Central memory CD4-positive, alpha-beta T cell (primary cell): Measurements from ENCODE around the gene C11orf86.
"Not testable (repeated sequence)": the region's sequence is repeated elsewhere in the genome, so short reads cannot be mapped to it uniquely, and the experiment has no call there.

Source experiments
- DNase-seq: peaks from one replicate; pipeline ENCODE4 v3.0.0; 2022

The C11orf86 gene

DNA sequence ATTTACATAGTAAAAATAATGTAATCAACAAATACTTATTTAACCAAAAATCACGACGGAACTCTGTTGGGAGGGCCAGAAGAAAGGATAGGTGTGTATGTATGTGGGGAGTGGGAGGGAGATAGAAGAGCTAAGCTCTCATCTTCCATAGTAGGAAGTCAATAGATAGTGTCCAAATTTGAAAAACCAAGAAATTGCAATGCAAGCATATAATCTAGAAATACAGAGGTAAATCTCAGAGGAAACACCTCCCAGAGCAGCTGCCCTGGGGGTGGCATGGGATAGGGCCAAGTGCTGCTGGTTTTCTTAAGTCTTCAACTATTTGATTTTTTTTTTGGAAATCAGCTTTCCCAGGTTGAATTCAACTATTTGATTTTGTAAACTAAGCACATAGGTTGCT, 16.9 kb downstream of the C11orf86 start:
- no peak for DNase-seq

DNA sequence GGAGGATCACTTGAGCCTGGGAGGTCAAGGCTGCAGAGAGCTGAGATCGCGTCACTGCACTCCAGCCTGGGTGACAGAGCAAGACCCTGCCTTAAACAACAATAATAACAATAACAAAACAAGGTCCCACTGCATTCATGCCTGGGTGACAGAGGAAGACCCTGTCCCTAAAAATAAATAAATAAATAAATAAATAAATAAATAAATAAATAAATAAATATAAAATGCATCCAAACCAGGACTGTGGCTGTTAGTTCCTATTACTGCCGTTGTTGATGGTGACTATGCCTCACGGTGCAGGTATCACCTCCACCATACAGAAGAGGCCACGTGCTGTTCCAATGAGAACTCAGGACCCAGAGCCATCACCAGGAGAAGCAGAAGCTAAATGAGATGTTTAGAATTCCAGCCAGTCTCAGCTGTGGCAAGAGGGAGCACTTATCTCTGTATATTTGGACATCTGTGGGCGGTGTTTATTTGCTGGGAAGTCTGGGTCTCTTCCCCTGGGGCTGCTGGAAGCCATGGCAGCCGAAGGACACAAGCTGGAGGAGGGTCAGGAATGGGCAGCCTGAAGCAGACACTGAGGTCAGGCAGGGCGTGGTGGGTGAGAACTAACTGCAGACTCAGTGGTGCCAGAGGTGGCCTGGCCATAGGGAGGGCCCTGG, 21.6 kb downstream of the C11orf86 start:
- DNase-seq, result no peak

DNA sequence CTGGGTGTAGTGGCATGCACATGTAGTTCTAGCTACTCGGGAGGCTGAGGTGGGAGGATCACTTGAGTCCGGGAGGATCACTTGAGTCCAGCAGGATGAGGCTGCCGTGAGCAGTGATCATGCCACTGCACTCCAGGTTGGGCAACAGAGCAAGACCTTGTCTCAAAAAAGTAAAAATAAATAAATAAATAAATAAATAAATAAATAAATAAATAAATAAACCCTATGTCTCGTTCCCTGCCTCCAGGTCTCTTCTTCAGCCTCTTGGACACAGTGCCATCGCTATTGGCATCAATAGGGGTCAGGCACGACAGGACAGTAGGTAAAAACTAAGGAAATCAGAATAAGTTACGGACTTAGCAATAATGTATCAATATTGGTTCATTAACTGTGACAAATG, 24.5 kb downstream of the C11orf86 start:
- DNase-seq, result no peak

DNA sequence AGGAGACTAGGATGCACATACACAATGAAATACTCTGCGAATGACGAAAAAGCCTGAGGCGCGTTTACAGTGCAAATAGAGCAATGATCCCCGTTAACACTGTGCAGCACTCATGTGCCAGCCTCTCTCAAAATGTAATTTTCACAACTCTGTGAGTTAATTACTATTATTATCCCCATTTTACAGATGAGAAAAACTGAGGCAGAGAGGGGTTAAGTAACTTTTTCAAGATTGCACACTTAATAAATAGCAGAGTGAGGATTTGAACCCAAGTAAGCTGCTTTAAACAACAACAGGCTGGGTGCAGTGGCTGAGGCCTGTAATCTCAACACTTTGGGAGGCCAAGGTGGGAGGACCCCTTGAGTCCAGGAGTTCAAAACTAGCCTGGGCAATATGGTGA, 26.2 kb downstream of the C11orf86 start:
- DNase-seq, result no peak

DNA sequence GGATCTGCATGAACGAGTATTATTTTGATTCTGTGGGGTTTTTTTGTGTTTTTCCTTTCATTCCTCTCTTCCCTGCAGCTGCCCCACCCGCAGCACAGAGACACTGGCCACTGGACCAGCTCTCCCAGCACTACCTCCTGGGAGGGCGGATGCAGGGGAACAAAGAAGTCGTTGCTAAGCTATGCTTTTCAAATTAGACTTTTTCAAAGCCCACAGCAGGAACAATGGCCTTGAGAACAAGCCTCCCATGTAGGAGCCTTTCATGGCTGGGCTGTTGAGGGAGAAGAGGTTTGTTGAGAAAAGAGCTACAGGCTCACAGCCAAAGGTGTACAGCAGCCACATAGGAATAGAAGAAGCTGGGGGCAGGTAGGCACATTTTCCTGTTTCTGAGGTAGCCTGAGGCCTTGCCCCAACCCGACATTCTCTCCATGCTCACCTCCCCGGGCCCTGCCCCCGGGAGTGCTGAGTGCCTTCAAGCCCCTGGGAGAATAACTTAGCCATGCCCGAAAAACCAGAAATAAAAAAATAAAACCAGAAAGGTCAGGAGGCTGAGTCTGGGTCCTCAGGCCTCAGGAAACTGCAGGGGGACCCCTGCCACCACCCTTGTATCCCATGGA, 27.3 kb downstream of the C11orf86 start:
- DNase-seq, result no peak

DNA sequence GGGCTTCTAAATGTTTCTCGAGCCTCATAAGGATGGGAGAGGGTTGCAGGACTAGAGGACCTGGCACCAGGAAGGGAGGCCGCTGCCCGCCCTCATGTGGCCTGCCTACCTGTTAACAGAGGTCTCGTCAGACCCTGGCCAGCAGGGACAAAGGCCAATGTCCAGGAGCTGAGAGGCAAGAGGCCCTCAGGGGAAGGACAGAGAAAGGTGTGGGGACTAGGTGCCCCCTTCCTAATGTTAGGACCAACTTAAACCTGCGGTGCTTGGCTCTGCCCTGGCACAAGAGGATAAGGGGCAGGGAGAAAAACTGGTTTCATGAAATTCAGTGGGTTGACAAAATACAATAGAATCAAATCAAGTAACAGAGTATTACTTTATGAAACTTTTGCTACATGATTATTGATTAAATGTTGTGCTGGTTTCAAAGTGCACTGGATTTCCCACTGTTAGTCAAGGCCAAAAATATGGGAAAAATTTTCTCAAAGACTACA, 27.9 kb downstream of the C11orf86 start:
- DNase-seq, result no peak

DNA sequence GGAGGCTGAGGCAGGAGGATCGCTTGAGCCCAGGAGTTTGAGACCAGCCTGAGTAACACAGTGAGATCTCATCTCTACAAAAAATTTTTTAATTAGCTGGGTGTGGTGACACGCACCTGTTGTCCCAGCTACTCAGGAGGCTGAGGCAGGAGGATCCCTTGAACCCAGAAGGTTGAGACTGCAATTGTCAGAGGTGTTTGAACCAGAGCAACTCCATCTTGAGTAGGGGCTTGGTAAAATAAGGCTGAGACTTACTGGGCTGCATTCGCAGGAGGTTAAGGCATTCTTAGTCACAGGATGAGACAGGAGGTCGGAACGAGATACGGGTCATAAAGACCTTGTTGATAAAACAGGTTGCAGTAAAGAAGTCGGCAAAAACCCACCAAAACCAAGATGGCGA, 30.1 kb downstream of the C11orf86 start:
- DNase-seq, result not testable (repeated sequence)

DNA sequence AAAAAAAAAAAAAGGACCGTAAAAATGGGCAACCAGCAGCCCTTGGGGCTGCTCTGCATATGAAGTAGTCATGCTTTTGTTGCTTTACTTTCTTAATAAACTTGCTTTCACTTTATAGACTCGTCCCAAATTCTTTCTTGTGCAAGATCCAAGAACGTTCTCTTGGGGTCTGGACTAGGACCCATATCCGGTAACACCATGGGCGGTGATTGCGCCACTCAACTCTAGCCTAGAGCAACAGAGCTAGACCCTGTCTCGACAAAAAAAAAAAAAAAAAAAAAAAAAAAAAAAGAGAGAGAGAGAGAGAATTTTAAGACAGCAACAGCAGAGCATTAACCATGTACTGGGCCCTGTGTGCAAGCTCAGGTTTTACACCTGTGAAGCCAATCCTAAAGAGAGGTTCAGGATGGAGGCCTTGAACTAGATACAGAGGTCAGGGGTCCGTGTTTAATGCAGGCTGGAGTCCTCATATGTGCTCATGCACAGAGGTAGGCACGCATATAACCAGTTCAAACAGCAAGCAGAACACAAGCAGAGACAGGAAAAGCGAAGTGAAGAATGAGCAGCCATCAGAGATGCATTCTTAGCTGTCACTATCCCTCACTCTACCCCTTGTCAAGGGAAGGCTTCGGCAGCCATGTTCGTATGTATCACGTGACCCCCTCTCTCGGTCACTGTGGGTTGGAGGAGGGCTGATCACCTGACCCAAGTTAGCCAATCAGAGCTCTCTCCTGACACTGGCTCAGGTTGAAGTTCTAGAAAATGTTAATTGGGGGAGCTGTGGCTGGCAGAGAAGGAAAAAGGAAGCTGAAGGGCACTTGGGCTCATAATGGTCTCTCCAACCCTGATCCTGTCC, 31.2 kb downstream of the C11orf86 start:
- peak; percentile 10 for DNase-seq

DNA sequence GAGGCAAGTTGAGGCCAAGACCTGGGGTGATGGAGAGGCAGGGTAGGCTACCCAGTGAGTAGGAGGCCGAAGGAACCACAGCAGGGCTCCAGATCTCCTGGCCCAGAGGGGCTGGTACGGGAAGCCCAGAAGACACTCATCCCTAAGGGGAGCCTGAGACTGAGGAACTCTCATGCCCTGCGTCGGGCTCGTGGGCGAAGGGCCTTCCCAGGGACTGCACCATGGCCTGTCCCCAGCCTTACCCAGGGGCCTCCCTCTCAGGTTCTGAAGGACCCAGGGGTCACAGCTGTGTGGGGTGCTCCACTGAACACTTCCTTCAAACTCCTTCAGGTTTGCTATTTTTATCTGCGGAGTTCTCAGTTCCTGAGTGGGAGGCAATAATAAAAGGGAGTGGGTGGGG, 32.0 kb downstream of the C11orf86 start:
- DNase-seq, result no peak

DNA sequence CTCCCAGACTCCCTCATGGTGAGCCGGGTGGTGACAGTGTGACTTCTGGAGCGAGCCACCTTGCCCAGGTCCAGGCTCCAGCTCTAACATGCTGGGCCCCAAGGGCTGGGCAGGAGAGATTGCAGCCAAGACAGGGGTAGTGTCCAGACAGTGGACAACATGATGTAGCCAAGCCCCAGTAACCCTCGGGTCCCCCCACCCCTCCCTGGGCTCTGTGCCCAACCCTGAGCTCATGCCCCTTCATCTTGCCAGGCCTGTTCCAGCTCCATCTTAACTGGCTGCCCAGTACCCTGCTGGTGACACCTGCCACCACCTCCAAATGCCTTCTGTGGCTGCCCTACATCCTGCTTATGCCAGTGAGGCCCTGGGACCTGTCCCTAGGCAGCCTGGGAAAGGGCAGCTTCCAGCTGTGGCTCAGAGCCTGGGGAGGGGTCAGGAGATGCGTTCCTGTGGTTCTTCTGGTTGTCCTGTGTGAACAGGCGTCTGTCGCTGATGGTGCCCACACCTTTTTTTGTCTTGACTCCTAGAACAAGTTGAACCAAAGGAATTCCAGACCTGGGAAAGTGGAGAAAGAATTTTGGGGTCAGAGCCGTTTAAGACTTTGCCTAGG, 35.3 kb downstream of the C11orf86 start:
- DNase-seq, result no peak

DNA sequence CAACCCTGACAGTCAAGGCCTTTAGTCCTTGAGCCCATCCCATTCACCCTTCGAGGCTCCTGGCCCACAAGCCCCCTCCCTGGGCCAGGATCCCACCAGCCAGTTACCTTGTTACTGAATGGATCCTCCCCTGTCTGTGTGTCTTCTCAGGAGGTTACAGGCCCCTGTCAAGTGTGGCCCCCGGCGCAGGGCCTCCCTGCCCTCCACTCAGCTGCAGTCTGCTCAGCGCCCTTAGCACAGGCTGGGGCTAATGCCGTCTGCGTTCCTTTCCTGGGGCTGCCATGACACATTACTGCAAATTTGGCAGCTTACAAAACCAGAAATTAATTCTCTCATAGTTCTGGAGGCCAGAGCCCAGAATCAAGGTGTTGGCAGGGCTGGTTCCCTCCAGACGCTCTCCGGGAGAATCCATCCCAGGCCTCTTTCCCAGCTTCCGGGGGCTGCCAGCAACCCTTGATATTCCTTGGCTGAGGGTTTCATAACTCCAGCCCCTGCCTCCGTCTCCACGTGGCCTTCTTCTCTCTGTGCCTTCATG, 38.5 kb downstream of the C11orf86 start:
- DNase-seq, result no peak

DNA sequence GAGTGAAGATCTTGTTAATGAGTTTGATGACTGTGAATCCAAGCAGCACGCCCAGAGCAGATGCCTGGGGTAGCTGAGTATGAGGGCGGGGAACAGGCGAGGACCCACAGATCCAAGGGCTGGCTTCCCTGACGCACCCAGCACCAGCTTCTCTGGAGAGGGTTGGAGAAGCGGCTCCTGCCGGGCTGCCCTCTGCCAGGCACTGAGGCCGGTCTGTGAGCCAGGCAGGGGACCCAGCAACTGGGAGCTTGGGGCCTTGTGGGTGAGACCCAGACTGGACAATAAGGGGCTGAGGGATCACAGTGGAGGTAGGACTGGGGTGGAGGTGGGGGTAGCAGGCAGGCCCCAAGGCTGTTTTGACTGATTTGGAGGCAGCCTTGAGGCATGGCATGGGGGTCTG, 39.2 kb downstream of the C11orf86 start:
- DNase-seq, result no peak

DNA sequence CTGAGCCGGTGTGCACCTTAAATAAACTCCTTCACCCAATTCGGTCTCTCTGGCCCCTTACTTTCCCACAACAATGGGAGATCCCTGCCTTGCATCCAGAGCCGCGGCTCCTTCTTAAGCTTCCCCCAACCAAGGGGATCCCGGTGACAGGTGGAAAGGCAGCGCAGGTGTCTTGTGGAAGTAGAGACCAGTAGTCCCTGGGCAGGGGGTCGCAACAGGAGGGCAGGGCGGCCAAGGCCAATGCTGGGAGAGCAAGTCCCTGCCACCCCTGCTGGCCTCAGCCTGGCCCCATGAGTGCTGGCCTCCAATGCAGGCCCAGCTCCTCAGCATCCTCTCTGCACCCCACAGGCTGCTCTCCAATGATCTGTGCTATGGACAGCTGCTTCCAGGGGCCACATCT, 39.9 kb downstream of the C11orf86 start:
- no peak for DNase-seq

DNA sequence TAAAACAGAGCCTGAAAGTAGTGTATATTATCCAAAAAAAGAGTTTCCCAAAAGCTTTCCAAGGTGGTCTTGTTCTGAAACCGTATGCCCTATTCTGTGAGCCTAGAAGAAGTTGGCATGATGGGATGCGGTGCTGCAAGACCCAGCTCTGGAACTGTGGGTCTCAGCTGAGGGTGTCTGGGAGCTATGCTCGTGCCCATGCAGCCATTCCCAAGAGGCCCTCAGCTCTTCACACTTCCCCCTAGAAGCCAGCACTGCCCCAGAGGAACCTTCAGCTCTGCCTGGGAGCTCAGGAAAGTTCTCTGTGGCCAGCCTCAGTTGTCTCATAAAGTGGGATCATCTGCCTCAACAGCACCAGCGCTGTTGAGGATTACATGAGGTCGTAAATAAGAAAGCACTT, 41.4 kb downstream of the C11orf86 start:
- DNase-seq, result no peak

DNA sequence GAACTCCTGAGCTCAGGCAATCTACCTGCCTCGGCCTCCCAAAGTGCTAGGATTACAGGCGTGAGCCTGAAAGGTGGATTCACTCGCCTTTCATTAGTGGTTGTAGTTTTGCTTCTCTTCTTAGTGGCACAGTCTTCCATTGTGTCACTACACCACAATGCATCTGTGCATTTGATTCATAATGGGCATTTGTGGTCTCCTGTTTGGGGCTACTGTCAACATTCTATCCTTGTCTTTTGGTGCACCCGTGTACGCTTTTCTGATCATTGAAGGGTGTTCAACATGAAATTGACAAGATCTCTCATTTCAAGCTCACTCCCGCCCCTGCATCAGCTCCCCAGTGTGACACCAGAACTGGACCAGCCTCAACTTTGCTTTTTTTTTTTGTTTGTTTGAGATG, 45.8 kb downstream of the C11orf86 start:
- no peak for DNase-seq

DNA sequence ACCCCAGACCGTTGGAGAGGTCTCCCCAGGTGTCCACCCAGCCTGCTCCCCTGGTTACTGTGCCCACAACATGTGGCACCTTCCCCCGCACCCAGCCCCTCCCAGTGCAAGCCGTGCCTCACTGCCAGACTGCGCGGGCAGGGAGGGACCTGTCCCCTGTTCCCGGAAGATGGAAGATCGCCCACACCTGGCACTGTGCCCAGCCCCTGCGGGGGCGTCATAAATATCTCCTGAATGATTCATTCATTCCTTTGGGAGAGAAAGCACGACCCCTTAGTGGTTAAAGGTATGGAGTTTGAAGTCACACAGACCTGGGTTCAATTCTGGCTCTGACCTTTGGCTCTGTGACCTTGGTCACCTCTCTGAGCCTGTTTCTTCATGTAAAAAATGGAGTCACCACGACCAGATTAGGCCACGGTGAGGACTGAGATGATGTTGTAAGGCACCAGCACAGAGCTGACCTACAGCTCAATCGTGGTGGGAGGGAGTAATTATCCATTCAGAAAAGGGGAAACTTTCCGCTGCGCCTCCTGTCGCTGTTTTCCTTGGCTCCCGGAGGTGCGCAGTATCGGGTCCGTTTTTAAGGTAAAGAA, 47.3 kb downstream of the C11orf86 start:
- no peak for DNase-seq

DNA sequence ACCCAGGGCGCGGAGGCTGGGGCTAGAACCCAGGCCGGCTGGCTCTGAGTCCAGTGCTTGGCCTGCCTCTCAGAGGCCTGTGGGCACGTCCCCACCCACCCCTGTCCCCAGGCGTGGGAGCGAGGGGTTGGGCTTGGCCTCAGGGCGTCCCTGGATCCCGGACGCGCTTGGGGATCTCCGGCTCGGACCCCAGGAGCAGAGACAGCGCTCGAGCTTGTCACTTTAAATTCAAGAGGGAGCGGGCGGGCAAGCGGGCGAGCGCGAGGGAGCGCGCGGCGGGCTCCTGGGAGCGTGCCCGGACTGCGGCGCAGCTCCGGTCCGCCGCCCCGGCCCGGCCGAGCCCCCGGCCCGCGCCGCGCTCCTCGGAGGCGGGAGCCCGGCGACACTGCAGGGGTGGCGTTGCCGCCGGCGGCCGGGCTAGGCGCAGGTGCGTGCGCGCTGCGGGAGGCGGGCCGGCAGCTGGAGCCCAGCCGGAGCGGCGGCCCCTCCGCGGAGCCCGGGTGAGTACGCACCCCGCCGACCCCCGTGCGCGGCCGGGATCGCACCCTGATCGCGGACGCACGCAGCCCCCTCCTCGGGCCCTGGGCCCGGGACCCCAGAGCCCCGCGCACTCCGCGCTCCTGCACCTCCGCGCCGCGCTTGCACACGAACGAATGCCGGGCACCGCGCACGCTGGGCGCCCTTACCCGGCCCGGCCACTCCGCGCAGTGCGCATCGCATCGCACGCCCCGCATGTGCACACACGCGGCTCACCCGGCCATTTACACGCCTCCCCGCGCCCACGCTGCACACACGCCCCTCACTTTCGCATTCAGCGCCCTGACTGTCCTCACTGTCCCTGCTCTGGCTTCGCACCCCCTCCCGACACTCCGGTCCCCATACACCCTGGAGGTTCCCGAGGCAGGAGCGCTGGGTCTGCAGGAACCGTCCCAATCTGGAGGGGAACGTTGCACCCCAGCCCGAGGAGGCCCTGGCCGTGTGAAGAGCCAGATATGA, 48.2 kb downstream of the C11orf86 start, which contains the start of gene SYT12:
Gene SYT12 (plus strand): TSS at position 174 of the 996 bp plus-strand sequence. CDS start 7,011 bp downstream, outside the sequence.
- DNase-seq, result no peak

DNA sequence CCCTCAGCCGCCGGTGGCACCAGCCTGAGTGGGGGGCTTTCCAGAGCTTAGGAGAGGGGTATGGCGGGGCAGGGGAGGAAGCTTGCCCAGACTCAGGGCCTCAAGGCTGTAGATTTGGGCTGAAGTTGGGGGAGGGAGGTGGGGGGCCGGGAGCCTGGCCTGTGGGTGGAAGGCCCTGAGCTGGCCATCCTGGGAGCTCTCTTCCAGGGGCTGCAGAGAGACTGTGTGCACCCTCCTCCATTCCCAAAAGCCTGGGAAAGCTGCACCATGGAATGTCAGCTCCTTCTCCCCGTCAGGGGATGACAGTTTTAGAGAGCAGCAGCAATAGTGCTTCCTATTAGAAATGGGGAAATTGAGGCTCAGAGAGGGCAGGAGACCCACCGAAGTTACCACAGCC, 48.9 kb downstream of the C11orf86 start:
- DNase-seq, result no peak

DNA sequence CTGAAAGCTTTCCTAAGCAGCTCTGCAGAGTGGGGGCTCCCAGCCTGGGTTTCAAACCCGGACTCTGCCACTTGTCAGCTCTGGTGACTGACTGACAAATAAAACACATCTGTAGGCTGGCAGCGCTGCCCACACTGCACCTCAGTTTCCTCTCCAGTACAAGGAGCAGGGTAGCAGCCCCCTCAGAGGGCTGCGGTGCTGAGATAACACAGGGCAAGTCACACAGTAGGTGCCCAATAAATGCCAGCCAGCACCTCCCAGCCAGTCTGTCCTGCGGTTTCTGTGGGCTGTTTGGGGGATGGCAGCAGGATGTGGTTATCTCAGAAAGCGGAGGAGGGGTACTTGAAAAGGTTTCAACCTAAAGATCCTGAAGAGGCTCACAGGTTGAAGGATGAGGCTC, 49.3 kb downstream of the C11orf86 start:
- peak; percentile 63 for DNase-seq

DNA sequence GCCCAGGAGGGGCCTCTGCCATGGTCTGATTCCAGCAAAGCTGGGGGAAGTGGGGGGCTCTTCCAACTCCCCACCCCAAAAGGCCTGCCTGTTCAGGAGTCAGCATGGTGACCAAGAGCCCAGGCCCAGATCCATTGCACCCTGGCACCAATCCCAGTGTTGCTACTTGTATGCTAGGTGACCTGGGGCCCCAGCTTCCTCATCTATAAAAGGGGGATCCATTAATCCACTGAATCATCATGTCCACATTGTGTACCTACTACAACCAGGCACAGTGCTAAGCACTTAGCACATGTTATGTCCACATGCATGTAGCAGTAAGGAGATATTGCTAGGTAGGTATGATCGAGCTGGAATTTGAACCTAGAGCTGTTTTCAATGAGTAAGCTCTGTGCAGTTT, 49.9 kb downstream of the C11orf86 start:
- DNase-seq, result no peak

DNA sequence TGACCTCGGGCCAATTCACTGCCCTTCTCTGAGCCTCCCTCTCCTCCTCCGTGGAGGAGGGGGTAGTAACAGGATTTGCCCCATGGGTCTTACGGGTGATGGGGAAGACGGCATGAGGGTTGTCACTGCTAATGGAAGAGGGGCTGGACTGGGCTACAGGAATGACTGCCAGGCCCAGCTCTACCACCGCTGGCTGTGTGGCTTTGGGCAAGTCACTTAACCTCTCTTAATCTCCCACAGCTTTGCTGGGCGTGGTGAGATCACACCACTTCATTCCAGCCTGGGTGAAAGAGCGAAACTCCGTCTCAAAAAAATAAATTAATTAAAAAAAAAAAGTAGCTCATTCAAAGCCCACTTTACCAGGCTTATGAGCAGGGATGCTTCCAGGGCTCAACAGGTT, 50.6 kb downstream of the C11orf86 start:
- DNase-seq, result no peak
